Glomerular endothelial cell (primary cell): ENCODE results near the gene NFATC2. TPM values are rescaled to one million over a fixed set of nuclear protein-coding genes. Genes with fewer than 3 reads are reported as not detected.
"Not testable (repeated sequence)": the region's sequence is repeated elsewhere in the genome, so short reads cannot be mapped to it uniquely, and the experiment has no call there.

Experiments used
- DNase-seq: peaks from one replicate; pipeline ENCODE4 v3.0.0-alpha.2; 2011; ENCODE audit warnings: low read depth, low spot score; ENCODE audit errors: extremely low read depth
- total RNA-seq: library from RNA; depleted of rRNA; stranded (reverse); fragments of >200 nt; gene quantifications from 2 replicates; pipeline ENCODE4 v1.2.3, GENCODE V29; 2015

NFATC2 gene
- total RNA-seq, 1 donor from 2014 or later: 21.6 TPM

GRCh38 chr20:51542033-51542570 lies 417 bp downstream of the NFATC2 start:
- no peak for DNase-seq

GRCh38 chr20:51541189-51542032 lies 1.1 kb downstream of the NFATC2 start:
- DNase-seq: no peak

GRCh38 chr20:51540580-51540979 lies 1.9 kb downstream of the NFATC2 start:
- no peak for DNase-seq

DNA sequence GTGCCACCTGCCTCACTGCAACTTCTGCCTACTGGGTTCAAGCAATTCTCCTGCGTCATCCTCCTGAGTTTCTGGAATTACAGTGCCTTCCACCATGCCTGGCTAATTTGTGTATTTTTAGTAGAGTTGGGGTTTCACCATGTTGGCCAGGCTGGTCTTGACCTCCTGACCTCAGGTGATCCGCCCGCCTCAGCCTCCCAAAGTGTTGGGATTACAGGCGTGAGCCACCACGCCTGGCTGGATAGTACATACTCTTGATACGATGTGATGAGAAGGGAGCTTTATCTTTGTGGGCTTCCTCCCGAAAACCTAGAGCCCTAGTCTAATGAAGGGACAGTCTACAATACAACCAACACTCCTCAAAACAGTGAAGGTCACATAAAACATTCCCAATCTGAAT lies 2.4 kb downstream of the NFATC2 start:
- DNase-seq: not testable (repeated sequence)

DNA sequence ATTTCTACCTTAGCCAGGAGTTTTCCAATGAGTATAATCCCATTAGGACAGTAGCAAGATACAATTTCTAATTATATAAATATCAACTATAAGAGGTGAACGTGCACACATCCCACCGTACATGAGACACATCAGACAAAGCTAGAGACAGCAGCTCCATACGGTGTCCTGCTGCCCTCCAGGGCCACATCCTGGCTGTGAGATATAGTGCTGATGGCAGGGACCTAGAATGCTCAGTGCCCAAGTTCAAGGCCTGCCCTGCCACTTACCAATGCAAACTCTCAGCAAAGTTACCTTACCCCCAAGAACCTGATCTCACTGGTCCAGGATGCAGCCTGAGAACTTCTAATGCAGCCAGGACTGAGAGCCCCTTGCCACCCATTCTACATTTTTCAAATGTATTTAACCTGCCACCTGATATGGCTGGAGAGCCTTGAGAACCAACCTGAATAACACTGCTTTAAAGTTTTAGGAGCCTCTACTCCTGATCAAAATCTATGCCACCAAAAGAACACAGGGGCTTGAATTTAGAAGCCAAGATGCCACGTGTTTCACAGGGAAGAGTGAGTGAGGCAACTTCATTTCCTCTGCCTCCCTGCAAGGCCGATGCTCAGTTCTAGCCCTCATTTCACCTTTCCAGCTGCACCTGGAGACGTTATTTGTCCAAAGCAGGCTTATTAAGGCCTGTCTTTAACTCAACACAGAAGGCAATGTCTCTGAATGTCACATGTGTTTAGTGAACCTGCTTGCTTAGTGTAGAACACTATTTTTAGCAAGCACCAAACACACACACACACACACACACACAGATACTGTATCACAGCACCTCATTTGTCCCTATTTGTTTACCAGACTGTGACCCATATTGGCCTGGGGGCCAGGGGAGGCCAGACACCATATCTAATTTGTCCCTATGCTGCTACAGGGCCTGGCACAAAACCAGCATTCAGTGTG lies 6.1 kb downstream of the NFATC2 start:
- DNase-seq: no peak

DNA sequence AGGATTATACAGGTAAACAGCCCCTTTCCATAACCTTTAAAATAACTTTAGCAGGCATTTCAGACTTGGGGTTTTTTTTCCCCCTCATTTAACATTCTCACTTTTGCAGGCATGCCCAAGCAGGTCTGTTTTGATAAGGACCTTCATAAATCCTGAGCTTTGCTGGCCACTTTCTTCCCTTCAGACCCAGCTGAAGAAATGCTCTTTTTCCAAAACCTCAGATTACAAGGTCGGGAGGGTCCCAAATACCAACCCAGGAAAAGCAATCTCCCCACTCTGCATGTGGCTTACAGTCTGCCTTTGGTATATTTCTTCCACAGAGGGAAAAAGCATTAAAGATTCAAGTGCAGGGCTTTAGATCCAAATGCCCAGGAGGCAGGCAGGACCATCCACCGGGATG lies 6.8 kb downstream of the NFATC2 start:
- no peak for DNase-seq

DNA sequence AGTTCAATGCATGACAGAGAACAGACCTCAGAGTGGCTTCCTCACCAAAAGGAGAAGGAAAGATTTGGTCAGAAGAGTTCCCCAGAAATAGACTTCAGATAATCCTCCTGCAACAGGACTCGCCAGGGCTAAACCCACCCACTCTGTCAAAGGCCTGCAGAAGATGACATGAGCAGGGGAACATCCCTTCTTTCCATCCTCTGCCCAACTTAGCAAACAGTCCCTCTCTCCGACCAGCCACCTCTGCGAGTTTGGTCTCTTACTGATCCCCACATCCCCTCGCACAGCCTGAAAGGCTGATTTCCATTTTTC lies 7.5 kb downstream of the NFATC2 start:
- no peak for DNase-seq

- no peak for DNase-seq
These were observed 9.0 kb downstream of the NFATC2 start for GRCh38 chr20:51533291-51534172.

DNA sequence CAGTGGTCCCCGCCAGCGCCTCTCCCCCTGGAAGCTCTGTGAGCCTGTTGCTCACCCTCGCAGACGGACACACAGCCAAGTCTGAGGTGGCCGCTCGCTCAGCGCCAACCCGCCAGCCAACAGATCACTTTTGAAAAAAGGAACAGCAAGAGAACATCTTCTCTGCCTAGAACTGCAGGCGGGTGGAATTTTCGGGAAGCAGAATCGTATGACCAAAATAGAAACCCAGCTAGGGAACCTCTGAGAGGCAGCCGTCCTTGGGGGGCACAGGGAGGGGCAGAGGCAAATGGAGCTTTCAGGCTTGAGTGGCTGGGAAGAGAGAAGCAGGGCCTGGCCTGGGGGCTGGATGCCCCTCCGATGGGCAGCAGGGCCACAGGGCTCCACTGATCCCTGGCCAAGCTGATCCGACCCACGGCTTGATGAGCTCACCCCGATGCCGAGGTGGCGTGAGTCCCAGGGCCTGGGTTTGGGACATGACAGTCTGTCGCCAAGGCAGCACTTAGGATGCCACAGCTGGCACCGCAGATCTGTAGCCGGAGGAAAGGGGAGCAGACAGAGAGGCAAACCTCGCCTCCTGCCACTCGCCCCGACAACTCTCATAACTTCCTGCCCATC lies 9.8 kb downstream of the NFATC2 start:
- no peak for DNase-seq

GRCh38 chr20:51531712-51532456 lies 10.6 kb downstream of the NFATC2 start:
- DNase-seq: no peak

- no peak for DNase-seq
These were observed 11.3 kb downstream of the NFATC2 start for GRCh38 chr20:51531141-51531710.

DNA sequence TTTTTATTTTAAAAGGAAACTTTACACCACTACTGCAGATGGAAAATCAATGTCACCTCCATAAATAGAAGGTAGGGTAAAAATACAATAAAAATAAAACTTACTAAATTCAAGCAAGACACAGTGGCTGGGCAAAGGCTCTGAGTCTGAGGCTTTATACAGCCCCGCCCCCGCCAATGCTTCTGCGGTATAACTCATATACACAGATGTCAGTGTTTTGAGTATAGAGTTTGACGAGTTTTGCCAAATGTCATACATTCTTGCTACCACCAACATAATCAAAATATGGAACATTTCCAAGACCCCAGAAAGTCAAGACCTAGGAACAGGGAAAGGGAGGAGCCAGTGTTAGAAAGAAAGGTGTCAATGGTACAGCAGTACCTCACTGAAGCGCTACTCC lies 12.8 kb downstream of the NFATC2 start:
- no peak for DNase-seq

- no peak for DNase-seq
These were observed 13.3 kb downstream of the NFATC2 start for GRCh38 chr20:51529081-51529681.

DNA sequence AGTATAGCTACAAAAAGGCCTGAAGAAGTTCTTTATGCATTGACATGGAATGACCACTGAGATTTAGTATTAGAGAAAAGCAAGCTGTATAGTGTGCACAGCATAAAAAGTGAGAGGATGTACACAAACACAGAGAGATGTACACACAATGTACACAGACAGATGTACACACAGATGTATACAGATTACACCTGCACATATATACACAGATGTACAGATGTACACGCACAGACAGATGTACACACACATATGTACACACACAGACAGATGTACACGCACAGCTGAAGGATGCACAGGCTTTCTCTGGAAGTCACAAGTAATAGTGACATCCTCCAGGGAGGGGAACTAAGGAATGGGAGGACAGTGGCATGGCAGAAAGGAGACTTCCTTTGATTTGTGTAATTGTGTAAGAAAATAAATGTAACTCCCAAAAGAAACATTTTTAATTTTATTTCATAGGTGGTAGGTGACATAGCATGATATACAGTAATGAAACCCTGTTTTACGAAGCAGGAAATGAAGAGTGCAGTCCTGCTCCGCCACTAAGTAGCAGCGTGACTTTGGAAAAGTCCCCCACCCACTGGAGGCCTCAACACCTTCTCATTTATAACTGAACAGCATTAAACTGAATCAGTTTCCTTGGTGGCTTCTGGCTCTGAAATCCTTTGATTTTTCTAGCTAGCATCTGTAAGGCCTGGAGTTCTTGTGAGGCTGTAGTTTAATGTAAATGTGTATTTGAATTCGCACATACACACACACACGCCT lies 14.1 kb downstream of the NFATC2 start:
- DNase-seq: no peak

DNA sequence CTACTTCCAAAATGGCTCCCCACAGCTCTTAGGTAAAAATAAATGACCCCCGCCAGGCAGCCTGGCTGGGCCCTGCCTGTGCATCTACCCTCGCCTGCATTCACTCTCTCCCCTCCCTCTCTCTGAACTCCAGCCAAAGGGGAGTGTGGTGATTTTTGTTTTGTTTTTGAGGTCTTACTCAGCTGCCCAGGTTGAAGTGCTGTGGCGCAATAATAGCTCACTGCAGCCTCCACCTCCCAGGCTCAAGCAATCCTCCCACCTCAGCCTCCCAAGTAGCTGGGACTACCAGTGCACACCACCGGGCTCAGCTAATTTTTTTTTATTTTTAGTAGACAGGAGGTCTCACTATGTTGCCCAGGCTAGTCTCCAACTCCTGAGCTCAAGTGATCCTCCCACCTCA lies 15.8 kb downstream of the NFATC2 start:
- no peak for DNase-seq

DNA sequence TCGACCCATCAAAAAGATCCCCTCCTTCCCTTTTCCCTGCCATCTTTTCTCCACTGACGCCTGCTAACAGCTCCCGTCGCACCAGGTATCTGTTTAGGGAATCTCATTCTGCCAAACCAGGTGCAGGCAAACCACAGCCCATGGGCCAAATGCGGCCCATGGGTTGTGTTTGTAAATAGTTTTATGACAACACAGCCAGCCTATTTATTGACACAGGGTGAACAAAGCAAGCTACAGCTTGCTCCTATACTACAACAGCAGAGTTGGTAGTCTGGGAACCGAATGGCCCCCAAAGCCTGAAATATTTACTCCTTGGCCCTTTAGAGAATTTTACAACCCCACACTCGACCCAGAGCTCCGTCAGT lies 16.4 kb downstream of the NFATC2 start:
- DNase-seq: no peak

DNA sequence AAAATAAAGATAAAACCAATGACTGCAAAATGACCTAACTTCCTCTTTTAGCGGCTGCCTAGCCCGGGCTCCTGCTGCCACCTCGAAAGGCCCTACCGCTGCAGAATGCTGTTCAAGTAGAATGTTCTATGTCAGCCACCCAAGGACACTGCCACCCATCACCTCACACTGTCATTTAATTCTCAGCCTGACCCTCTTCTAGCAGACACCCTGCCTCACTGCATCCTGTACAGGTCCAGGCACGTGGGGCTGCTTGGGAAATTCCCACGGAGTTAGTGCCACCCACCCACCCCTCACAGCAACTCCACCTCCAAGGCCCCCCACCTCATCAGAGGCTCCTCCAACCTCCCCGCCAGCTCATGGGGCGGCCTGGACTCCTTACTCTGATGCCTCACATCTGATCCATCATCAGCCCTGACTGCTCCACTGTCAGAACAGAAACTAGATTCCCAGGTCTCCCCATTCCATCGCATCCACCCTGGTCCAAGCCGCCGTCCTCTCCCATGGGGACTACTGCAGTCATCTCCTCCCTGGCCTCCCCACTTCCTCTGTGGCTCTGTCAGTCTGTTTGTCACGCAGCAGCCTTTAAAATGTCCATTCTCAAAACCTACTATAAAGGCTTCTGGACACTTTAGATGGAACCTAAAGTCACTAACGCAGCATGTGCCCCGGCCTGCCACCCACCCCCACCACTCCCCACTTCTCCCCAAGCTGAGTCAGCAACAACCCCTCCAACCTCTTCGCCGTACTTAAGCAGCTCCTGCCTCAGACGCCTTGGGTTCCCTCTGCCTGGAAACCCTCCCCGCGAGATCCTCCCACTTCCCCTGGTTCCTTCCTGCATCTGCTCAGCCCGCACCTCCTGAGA lies 17.0 kb downstream of the NFATC2 start:
- DNase-seq: no peak
